ENCODE results near the gene CUZD1.

GRCh38 chr10:122849090-122849489 is 3.4 kb upstream of the CUZD1 start:
- TF ChIP-seq, protein P1, sequence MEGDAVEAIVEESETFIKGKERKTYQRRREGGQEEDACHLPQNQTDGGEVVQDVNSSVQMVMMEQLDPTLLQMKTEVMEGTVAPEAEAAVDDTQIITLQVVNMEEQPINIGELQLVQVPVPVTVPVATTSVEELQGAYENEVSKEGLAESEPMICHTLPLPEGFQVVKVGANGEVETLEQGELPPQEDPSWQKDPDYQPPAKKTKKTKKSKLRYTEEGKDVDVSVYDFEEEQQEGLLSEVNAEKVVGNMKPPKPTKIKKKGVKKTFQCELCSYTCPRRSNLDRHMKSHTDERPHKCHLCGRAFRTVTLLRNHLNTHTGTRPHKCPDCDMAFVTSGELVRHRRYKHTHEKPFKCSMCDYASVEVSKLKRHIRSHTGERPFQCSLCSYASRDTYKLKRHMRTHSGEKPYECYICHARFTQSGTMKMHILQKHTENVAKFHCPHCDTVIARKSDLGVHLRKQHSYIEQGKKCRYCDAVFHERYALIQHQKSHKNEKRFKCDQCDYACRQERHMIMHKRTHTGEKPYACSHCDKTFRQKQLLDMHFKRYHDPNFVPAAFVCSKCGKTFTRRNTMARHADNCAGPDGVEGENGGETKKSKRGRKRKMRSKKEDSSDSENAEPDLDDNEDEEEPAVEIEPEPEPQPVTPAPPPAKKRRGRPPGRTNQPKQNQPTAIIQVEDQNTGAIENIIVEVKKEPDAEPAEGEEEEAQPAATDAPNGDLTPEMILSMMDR (IDR thresholded peaks at IDR 0.05) = no peak
- no peak for TF ChIP-seq POLR2A (IDR thresholded peaks at IDR 0.05)

Measured in right lobe of liver (tissue), 4 donors.